ENCODE measurements around the gene ARPP19.
A peak's percentile ranks its signal among the peaks of the same experiment; 100 is the strongest.
"Not testable (repeated sequence)": the region's sequence is repeated elsewhere in the genome, so short reads cannot be mapped to it uniquely, and the experiment has no call there.

Gene ARPP19

GRCh38 chr15:52551186-52551585, 17.6 kb downstream of the ARPP19 start:
- DNase-seq = not testable (repeated sequence)

GRCh38 chr15:52546031-52546751, 22.6 kb downstream of the ARPP19 start:
- no peak for DNase-seq

DNA sequence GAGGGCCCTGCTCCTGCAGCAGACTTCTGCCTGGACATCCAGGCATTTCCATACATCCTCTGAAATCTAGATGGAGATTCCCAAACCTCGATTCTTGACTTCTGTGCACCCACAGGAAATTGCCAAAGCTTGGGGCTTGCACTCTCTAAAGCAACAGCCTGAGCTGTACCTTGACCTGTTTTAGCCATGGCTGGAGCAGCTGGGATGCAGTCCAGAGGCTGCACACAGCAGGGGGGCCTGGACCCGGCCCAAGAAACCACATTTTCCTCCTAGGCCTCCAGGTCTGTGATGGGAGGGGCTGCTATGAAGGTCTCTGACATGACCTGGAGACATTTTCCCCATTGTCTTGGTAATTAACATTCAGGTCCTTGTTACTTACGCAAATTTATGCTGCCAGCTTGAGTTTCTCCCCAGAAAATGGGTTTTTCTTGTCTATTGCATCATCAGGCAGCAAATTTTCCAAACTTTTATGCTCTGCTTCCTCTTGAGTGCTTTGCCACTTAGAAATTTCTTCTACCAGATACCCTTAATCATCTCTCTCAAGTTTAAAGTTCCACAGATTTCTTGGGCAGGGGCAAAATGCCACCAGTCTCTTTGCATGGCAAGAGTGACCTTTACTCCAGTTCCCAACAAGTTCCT, 28.3 kb downstream of the ARPP19 start:
- DNase-seq = no peak

DNA sequence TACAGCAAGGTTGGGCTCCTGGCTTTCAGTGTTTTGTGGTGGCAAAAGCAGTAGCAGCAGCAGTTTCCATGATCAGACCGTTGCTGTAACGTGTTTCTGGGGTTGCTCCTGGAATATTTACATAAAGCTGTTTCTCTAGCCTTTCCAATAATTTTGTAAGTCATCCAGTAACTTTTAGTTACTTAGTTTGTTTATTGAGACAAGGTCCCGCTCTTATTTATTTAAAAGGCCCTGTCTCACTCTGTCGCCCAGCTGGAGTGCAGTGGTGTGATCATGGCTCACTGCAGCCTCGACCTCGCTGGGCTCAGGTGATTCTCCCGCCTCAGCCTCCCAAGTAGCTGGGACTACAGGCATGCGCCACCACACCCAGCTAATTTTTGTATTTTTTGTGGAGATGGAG, 31.4 kb downstream of the ARPP19 start:
- DNase-seq = no peak

- no peak for DNase-seq
Measured at GRCh38 chr15:52532427-52532826, 36.4 kb downstream of the ARPP19 start.

DNA sequence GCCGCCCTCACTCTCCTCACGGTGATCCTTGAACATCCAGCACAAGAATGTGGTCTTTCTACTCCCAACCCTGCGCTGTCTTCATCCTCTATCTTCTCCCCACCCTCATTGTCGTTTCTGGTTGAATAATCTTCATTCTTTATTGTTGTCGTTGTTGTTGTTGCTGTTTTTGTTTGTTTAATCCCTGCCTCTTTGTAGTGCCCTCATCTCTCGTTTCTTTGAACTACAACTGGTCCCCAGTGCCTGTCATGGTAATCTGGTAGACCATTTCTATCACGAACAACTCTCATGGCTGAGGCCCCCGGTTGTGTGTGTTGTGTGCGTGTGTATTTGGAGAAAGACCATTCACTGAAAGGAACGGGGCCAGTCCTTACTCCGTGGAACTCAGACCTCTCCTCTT, 38.9 kb downstream of the ARPP19 start:
- no peak for DNase-seq

GRCh38 chr15:52529341-52529924, 39.4 kb downstream of the ARPP19 start:
- peak in 2 of 3 experiments; percentile 13 to 60 for DNase-seq

DNA sequence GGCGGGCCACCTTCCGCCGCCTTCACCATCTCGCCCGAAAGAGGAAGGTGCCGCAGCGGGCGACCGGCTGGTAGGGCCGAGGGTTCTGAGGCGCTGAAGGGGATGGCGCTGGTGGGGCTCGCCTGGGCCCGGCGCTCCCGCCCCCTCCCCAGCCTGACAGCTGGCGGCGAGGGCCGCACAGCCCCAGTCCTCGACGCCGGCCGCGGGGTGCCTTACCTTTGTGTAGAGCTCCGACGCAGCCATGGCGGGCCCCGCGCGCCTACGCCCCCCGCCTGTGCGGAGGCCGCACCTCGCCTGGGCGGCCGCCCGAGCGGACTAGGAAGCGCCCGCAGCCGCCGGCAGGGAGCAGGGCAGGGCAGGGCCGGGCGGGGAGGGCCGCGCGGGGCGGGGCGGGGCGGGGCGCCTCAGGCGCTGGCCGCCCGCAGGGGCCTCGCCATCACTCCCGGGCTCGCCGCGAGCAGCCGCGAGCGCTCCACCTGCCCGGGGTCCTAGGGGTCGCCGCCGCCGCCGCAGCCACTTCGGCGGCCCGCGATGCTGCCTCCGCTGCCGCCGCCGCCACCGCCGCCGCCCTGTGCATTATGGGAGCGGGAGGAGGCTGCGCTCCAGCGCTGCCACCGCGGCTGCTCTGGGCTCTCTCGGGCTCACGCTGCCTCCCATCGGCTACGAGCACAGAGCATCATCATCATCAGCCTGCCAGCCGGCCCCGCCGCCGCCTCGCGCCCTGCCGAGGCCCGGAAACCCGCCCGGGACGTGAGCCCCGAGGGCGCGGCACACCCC, 40.1 kb downstream of the ARPP19 start, which contains the start of gene MYO5A:
TSS of gene MYO5A (minus strand) at position 317 of the 777 bp plus-strand sequence. CDS start at position 243, 74 bp downstream.
- DNase-seq = peak; percentile 46 to 73 (median 64)

DNA sequence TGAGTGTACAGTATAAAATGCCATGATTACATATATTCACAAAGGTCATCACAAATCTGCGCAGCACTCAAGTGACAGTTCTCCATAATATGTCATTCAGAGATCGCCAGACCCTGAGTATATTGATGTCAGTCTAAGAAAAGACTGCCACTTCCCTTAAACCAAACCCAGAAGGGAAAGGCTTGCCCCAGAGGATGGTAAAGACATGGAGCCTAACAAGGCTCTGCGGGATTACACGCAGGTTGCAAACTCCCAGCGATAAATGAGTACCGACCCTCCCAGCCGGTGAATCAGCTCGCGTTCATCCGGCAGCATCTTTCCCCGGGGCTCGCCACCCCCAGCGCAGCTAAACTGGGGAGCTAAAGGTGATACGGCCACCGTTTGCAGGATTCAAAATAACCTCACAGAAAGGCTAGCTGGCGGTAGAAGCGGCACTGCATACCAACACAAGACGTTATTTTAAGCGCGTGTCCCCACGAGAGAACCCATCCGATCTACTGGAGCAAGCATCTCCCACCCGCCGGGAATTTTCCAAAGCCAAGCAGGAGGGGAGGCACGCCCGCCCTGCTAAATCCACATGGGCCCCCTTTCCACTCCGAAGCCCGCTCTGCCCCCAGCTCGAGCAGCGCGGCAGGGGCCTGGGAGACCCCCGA, 40.8 kb downstream of the ARPP19 start:
- peak in 2 of 3 experiments; percentile 60 to 67 for DNase-seq

DNA sequence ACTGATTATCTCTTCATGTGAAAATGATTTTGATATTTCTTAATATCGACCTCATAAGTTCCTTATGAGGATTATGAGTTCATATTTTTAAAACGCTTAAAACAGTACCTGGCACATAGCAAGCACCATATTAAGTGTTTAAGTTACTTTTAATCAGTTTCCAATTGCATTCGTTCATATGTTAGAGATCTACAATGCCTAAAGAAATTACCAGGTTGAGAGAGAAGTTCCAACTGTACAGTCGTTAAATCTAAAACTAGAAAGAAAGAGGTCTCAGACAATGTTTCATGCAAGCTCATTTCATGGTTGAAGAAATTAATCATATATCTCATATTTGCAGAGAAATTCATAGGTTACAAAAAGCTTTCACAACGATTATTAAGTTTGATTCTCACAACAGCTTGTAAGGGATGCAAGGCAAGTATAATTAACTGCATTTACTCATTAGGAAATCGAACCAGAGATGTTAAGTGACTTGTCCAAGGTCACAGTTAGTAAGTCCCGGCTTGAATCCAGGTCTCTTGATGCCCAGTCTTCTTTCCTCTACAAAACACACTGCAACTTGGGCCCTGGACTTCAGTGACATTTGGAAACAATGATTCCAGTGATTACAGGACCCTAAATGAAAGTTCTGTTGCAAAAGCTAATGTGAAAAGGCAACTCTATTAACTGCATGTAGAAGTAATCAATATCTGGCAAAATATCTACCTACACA, 41.5 kb downstream of the ARPP19 start:
- no peak for DNase-seq

DNA sequence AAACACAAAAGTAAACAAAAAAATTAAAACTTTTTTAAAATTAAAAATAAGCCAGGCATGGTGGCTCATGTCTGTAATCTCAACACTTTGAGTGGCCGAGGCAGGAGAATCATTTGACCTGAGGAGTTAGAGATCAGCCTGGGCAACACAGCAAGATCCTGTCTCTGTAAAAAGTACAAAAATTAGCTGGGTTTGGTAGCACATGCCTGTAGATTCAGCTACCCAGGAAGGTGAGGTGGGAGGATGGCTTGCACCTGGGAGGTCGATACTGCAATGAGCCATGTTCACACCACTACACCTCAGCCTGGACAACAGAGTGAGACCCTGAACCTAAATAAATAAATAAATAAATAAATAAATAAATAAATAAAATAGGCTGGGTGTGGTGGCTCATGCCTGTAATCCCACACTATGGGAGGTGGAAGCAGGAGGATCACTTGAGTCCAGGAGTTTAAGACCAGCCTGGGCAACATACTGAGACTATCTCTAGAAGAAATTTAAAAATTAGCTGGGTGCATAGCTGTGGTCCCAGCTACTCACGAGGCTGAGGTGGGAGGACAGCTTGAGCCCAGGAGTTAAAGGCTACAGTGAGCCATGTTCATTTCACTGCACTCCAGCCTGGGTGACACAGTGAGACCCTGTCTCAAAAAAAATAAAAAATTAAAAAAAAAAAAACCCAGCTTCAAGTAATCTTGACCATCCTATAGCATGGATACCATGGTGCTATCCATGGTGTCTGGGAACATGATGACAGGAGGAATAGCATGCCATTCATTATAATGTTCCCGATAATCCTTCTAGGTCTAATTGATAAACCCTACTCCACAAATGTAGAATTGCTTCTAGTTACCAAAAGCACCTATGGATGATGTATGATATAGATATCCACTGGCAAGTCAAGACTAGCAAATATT, 44.4 kb downstream of the ARPP19 start:
- no peak for DNase-seq

- DNase-seq = no peak
Measured at GRCh38 chr15:52523647-52524046, 45.2 kb downstream of the ARPP19 start.

DNA sequence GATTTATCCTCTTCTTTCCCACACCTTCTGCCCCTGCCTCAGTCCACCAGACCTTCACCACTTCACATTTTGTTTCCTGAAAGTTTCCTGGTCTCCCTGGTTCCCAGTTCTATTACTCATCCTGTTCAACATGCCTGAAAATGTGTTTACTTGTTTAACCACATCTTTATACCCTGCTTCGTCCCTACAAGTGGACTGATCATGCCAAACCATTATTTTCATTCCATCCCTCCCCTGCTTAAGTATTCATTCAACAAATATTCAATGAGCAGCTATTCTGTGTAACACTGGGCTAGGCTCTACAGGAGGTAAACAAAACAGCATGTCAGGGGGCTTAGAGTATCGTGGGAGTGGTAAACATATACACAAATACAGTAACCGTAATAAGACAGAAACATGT, 45.6 kb downstream of the ARPP19 start:
- no peak for DNase-seq

DNA sequence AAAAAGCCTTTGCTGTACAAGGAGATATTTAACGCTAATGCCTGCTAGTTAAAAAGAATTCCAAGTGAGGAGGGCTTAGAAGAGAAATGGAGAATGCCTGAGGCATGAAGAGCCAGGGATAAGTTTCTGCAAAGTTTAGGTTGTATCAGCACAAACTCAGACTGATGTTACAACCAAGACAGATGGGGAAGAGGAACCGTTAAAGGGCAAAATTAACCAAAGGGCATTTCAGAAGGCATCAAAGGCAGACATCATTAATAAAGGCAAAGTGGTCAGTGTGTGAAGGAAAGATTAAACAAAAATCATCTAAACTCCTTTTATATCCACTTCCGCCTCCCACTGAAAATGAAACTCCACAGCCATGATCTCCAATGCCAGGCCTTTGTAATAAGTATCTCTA, 47.1 kb downstream of the ARPP19 start:
- no peak for DNase-seq

GRCh38 chr15:52520421-52520820, 48.4 kb downstream of the ARPP19 start:
- DNase-seq = no peak

- DNase-seq = no peak
Measured at GRCh38 chr15:52518487-52519371, 50.1 kb downstream of the ARPP19 start.

DNA sequence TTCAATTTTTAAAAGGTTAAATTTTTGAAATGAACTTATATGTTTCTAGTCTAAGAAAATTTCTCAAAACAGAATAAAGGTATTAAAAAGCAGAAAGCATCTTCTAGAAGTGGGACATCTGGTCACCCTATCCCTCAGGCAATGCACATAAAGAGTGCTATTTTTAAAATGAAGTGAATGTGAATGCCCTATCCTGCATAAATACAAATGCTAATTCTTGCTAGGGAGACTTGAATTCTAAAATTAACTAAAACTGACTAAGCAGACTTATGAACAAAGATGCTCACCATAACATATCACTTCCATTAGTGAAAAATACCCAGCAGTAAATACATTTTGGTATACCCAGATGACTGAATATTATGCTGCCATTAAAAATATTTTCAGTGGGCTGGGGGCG, 51.8 kb downstream of the ARPP19 start:
- no peak for DNase-seq

- DNase-seq = no peak
Measured at GRCh38 chr15:52515343-52515742, 53.5 kb downstream of the ARPP19 start.

GRCh38 chr15:52514482-52514881, 54.3 kb downstream of the ARPP19 start:
- DNase-seq = no peak

DNA sequence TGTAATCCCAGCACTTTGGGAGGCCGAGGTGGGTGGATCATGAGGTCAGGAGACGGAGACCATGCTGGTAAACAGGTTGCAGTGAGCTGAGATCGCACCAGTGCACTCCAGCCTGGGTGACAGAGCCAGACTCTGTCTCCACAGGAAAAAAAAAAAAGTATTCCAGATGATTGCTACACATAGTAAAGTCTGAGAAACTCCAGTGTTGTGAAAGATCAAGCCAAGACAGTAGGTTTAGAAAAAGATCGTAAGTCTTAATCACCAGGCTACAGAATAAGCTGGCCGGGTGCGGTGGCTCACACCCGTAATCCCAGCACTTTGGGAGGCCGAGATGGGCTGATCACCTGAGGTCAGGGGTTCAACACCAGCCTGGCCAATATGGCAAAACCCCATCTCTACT, 56.0 kb downstream of the ARPP19 start:
- DNase-seq = not testable (repeated sequence)

All from NCI-H1417 (cell line).